Lung (tissue), 10 donors: Measurements from ENCODE around the gene GLUD1. TPM values are rescaled to one million over a fixed set of nuclear protein-coding genes. Genes with fewer than 3 reads are reported as not detected.
"Not testable (repeated sequence)": the region's sequence is repeated elsewhere in the genome, so short reads cannot be mapped to it uniquely, and the experiment has no call there.

Source experiments
- ATAC-seq: fragments of 200-7000 bp; cut with Tn5 transposase; one replicate; pipeline ENCODE4 v1.9.1; 2020; ENCODE audit warnings: moderate number of reproducible peaks; ENCODE audit not compliant: insufficient read depth, low FRiP score
- DNase-seq, 3 donors: peaks; one replicate each; pipeline ENCODE4 v3.0.0-alpha.2; 2013 to 2017
- H3K27ac ChIP-seq, 2 donors: one replicate each; pipeline ENCODE4 v1.5.1; 2013; ENCODE audit warnings: mild to moderate bottlenecking in 2 of 2, moderate library complexity in 2 of 2, control low read depth in 1 of 2, inconsistent platforms in 1 of 2, low read depth in 1 of 2, low read length in 1 of 2
- H3K27me3 ChIP-seq, 3 donors: one replicate each; pipeline ENCODE4 v1.5.1; 2013; ENCODE audit warnings: low read length in 2 of 3; ENCODE audit not compliant: control insufficient read depth in 3 of 3, insufficient read depth in 3 of 3
- H3K36me3 ChIP-seq, 4 donors: one replicate each; pipeline ENCODE4 v1.5.1; 2013; ENCODE audit warnings: low read length in 4 of 4, mild to moderate bottlenecking in 1 of 4, moderate library complexity in 1 of 4; ENCODE audit not compliant: control insufficient read depth in 4 of 4, insufficient read depth in 4 of 4
- H3K4me1 ChIP-seq, 5 donors: one replicate each; pipeline ENCODE4 v1.5.1; 2013; ENCODE audit warnings: low read length in 5 of 5, mild to moderate bottlenecking in 2 of 5, moderate library complexity in 1 of 5; ENCODE audit not compliant: control insufficient read depth in 5 of 5, insufficient read depth in 5 of 5
- H3K4me3 ChIP-seq: one replicate; pipeline ENCODE4 v1.5.1; 2013; ENCODE audit warnings: mild to moderate bottlenecking, control low read depth, moderate library complexity
- H3K9ac ChIP-seq, 2 donors: one replicate each; pipeline ENCODE4 v1.5.1; 2013; ENCODE audit warnings: low read length in 2 of 2, control low read depth in 1 of 2; ENCODE audit not compliant: insufficient read depth in 1 of 2
- H3K9me3 ChIP-seq, 4 donors: one replicate each; pipeline ENCODE4 v1.5.1; 2013; ENCODE audit warnings: low read length in 3 of 4, mild to moderate bottlenecking in 1 of 4, moderate library complexity in 1 of 4; ENCODE audit not compliant: control insufficient read depth in 4 of 4, insufficient read depth in 3 of 4
- WGBS, 2 donors: extraction: QIAGEN DNeasy Blood & Tissue Kit; methylation state at CpG; one replicate each; pipeline ENCODE4 v1.1.7; 2013; 5-methylcytosine and 5-hydroxymethylcytosine counted together
- polyA plus RNA-seq, 2 donors: library from polyadenylated mRNA; stranded (reverse); fragments of 200-250 nt; gene quantifications; one replicate each; pipeline ENCODE4 v1.2.1, GENCODE V29; 2013
- total RNA-seq, 2 donors: library from RNA; depleted of rRNA in 1 of 2; stranded (reverse); fragments of >200 nt in 1 of 2; gene quantifications; one replicate each; pipeline ENCODE4 v1.2.1, GENCODE V29; 2014 to 2021
- donor health status: Bipolar disorder and iron deficiency.
- donor health status: healthy.
- donor health status: DM: yes; HTN: yes; CAD: no.

GLUD1 gene
- total and polyA plus RNA-seq, 4 donors, result 52.7 to 133 (median 96.7) TPM

DNA sequence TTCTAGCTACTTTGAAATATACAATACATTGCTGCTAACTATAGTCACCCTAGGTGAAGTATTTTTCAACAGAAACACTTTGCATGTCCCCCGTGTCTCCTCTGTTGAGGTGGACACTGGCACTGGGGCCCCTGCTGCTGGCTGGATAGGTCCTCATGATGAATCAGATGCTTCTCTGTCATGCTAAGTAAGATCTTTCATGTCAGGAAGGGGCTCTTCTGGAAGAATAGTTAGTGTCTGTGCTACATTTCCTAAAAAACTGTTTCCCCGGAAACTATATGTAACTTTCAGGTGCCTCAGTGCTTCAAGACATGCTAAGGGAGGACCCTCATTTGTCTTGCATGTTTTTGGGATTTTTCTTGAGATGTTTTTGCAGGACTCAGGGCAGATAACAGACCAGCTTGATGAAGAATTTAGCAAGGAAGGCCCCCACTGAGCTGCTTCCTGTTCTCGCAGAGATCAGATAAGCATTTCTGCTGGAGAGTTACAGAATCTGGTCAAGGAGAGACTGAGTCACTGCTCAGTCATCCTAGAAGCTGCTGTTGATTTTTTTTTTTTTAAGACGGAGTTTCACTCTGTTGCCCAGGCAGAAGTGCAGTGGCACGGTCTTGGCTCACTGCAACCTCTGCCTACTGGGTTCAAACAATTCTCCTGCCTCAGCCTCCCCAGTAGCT lies 69.2 kb downstream of the GLUD1 start:
- ATAC-seq, H3K9me3 ChIP-seq, H3K4me1 ChIP-seq, H3K27me3 ChIP-seq, H3K9ac ChIP-seq, H3K27ac ChIP-seq, H3K4me3 ChIP-seq, DNase-seq, H3K36me3 ChIP-seq: not testable (repeated sequence)
- 45 to 52% methylated on average over 5 of the region's 5 CpGs for WGBS, 2 donors

DNA sequence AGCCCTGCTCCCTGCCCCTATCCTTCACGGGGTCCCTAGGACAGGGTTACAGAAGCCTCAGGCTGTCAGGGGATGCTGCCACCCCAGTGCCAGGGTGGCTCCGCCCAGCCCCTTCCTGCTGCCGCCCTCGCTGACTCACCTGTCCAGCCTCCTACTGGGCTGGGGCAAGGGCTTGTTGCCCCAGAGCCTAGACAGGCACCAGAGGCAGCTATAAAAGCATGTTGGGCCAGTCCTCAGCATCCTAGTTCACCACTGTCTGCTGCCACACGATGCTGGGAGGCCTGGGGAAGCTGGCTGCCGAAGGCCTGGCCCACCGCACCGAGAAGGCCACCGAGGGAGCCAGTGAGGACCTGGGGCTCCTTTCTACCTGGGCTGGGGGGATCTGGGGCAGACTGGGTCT lies 74.6 kb downstream of the GLUD1 start, which contains the start of gene FAM25A:
FAM25A (plus strand) TSS at position 239 of the 400 bp plus-strand sequence; CDS start at position 270, 31 bp downstream.
- H3K36me3 ChIP-seq, DNase-seq, H3K4me1 ChIP-seq, H3K27ac ChIP-seq, H3K9me3 ChIP-seq, H3K4me3 ChIP-seq, H3K27me3 ChIP-seq, ATAC-seq, H3K9ac ChIP-seq: not testable (repeated sequence)
- 89 to 93% methylated on average over 9 of the region's 9 CpGs for WGBS, 2 donors

DNA sequence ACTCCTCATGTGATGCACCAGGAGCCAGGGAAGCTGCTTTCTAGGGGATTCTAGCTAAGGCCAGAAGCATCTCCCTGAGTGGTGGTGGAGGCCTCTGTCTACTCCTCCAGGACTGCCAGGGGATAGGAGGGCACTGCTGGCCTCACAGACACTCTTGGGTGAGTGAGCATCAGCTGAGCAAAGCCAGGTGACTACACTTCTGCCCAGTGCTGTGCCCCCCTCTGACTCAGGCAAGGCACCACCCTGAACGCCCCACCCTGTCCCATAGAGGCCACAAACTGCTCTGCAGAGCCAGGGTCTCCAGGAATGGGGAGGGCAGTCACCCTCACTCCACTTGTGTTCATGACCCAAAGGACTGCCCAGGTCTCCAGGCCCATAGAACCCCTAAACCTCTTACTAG lies 75.1 kb downstream of the GLUD1 start:
- H3K9me3 ChIP-seq, H3K36me3 ChIP-seq, H3K9ac ChIP-seq, H3K4me3 ChIP-seq, H3K4me1 ChIP-seq, H3K27me3 ChIP-seq, DNase-seq, ATAC-seq, H3K27ac ChIP-seq: not testable (repeated sequence)
- WGBS, 2 donors, result 83 to 96% methylated on average over 1 of the region's 1 CpG

DNA sequence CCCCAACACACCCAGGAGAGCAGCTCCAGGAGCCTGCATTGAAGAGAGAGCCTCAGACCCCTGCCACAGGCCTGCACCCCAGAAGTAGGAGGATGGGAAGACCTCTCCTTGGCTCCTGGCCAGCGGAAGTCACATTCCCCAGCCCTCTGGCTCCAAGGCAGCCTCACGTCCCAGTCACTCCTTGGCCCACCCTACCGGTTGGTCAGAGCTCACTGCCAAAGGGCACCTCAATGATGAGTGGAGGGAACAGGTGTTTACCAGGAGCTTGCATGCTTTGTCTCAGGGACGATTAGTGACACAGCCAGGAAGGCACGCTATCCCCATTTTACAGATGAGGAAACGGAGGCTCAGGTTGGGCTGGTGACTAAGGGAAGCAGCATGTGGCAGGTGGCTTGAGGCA lies 75.6 kb downstream of the GLUD1 start:
- ATAC-seq, H3K4me1 ChIP-seq, H3K9ac ChIP-seq, H3K27ac ChIP-seq, H3K36me3 ChIP-seq, H3K9me3 ChIP-seq, H3K4me3 ChIP-seq, H3K27me3 ChIP-seq: not testable (repeated sequence)
- 86 to 93% methylated on average over 6 of the region's 6 CpGs for WGBS, 2 donors
- peak in 1 of 3 donors; percentile 9 for DNase-seq

DNA sequence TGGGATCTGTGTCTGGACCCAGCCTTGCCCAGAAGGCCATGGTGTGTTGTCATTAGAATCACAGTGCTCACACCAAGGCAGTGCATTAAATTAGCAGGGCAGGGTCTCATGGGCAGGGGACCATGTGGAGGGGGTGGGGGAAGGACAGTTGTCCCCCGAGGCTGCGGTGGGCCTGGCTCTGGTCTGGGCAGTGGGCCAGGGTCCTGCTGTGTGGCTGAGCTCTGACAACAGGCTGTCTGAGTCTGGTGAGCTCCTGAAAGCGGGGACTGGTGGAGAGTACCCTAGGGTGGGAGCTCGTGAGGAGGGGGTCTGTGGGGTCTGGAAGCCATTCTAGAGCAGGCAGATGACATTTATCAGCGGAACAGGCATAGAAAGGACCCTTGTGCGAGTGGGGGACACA lies 76.5 kb downstream of the GLUD1 start:
- H3K4me3 ChIP-seq, H3K9ac ChIP-seq, H3K36me3 ChIP-seq, DNase-seq, ATAC-seq, H3K27me3 ChIP-seq, H3K4me1 ChIP-seq, H3K9me3 ChIP-seq, H3K27ac ChIP-seq: not testable (repeated sequence)
- 83 to 90% methylated on average over 5 to 6 of the region's 6 CpGs for WGBS, 2 donors

DNA sequence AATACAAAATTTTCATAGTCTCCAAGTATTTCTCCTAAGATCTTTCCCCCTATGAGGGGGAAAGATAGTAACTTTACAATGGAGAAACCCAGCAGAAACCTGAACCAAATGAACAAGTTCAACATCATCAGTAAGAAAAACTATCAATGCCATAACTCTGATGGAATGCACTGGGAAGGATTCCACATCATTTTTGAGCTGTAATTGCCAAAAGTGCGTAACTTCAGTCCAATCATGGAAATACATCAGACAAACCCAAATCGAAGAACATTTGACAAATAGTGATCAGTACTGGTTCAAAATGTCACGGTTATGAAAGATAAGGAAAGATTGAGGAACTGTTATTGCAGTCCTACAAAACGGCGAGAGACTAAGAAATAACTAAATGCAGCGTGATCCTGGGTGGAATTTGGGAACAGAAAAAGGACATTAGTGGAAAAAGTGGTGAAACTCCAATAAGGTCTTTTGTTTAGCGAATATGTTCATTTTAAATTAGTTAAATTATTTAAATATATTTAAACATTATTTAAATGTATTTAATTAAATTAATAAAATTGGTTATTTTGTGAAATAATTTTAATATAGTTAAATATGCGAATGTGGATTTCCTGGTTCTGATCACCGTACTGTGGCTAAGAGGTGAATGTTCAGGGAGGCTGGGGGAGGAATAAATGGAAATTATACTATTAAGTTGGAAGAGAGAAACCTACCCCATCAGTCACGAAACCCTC lies 79.5 kb downstream of the GLUD1 start:
- H3K36me3 ChIP-seq, H3K9ac ChIP-seq, H3K4me1 ChIP-seq, H3K27me3 ChIP-seq, H3K27ac ChIP-seq, H3K4me3 ChIP-seq, ATAC-seq, H3K9me3 ChIP-seq: not testable (repeated sequence)
- 82 to 88% methylated on average over 9 of the region's 10 CpGs for WGBS, 2 donors
- DNase-seq, result peak in 2 of 3 donors; percentile 8 to 25

DNA sequence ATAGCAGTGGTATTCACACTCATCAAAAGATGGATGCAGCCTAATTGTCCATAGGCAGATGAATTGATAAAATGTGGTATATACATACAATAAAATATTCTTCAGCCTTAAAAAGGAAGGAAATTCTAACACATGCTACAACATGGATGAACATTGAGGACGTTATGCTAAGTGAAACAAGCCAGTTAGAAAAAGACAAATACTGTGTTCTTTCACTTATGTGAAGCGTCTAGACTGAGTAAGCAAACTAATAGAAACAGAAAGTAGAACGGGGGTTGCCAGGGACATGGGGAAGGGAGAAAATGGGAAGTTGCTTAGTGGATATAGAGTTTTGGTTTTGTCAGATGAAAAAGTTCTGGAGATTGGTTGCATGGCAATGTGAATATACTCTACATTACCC lies 81.1 kb downstream of the GLUD1 start:
- not testable (repeated sequence) for H3K36me3 ChIP-seq, DNase-seq, H3K4me1 ChIP-seq, H3K27ac ChIP-seq, H3K27me3 ChIP-seq, H3K9ac ChIP-seq, ATAC-seq, H3K9me3 ChIP-seq, H3K4me3 ChIP-seq
- 16 to 30% methylated on average over 3 of the region's 3 CpGs for WGBS, 2 donors

DNA sequence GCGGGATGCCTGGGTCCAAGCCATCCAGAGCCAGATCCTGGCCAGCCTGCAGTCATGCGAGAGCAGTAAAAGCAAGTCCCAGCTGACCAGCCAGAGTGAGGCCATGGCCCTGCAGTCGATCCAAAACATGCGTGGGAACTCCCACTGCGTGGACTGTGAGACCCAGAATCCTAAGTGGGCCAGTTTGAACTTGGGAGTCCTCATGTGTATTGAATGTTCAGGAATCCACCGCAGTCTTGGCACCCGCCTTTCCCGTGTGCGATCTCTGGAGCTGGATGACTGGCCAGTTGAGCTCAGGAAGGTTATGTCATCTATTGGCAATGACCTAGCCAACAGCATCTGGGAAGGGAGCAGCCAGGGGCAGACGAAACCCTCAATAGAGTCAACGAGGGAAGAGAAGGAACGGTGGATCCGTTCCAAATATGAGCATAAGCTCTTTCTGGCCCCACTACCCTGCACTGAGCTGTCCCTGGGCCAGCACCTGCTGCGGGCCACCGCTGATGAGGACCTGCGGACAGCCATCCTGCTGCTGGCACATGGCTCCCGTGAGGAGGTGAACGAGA lies 85.4 kb downstream of the GLUD1 start:
- ATAC-seq, H3K36me3 ChIP-seq, H3K27ac ChIP-seq, H3K4me1 ChIP-seq, H3K9me3 ChIP-seq, DNase-seq, H3K9ac ChIP-seq, H3K27me3 ChIP-seq, H3K4me3 ChIP-seq: not testable (repeated sequence)
- 95% methylated on average over 16 to 18 of the region's 18 CpGs for WGBS, 2 donors
